ENCODE data around the gene ADK. TPM values are rescaled to one million over a fixed set of nuclear protein-coding genes. Genes with fewer than 3 reads are reported as not detected.

The ADK gene
- polyA plus RNA-seq, 1 donor (not counting 4 experiments of a cell fraction or from before 2014, with no cell fraction given) = 139 TPM

DNA sequence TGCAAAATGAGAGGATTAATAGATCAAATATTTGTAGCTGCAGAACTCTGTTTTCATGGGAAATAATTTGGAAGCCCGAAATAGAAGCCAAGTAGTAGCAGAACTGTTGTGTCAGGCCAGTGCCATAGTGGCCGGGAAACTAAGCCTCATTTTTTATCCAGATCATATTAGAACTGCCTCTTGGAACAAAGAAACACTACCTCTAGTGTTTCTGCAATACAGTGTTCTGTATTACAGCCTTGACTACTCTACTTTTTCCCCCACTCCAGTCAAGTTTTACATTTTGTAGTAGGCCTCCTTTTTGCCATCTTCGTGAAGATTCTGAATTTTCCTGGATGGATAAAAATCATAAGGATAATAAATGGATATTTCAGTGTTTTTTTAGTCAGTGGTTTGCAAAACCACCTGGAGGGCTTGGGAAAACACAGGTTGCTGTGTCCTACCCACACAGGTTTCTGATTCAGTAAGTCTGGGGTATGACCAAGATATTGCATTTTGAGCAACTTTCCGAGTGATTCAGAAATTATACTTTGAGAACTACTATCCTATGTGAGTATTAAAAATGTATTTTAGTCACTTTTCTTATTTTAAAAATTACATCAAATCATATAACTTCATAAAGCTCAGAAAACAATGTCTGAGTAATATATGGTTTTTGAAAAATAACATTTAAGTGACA is 349.1 kb downstream of the ADK start:
- Histone ChIP-seq H2AFZ (ENCODE audit: control insufficient read depth, low read length) (no peak overlapping the region), H3K9ac (ENCODE audit: control insufficient read depth, extremely low read depth, insufficient read depth, low read length) (no peak overlapping the region), H3K36me3 (ENCODE audit: control insufficient read depth in 2 of 2, extremely low read depth in 1 of 2, insufficient read depth in 2 of 2, low read length in 2 of 2) (no peaks in the 10 kb centered on the region), H3K4me3 (ENCODE audit: control insufficient read depth in 2 of 3, extremely low read depth in 1 of 3, insufficient read depth in 2 of 3, low read depth in 1 of 3, low read length in 3 of 3) (no peak overlapping the region), H3K27me3 (ENCODE audit: control insufficient read depth, extremely low read depth, insufficient read depth, low read length) (no peaks in the 10 kb centered on the region), H4K20me1 (ENCODE audit: control insufficient read depth, extremely low read depth, insufficient read depth, low read length) (no peaks in the 10 kb centered on the region), H3K9me1 (ENCODE audit: control insufficient read depth, extremely low read depth, insufficient read depth, low read length) (no peaks in the 10 kb centered on the region), H3K4me1 (ENCODE audit: control insufficient read depth, extremely low read depth, insufficient read depth, low read length) (peaks cover 19% of the 10 kb centered on the region), H3K4me2 (ENCODE audit: control insufficient read depth, extremely low read depth, insufficient read depth, low read depth, low read length) (no peak overlapping the region), H3K79me2 (ENCODE audit: control insufficient read depth, insufficient read depth, low read length) (peaks cover 3% of the 10 kb centered on the region), H3K9me3 (ENCODE audit: control insufficient read depth, low read depth, low read length) (no peaks in the 10 kb centered on the region), H3K27ac (ENCODE audit: control insufficient read depth, insufficient read depth, low read length) (no peak overlapping the region)
- no peak for FAIRE-seq
- TF ChIP-seq CTCF (optimal IDR thresholded peaks at IDR 0.05 in 1 of 3, IDR thresholded peaks at IDR 0.05 in 1 of 3, conservative IDR thresholded peaks at IDR 0.05 in 1 of 3; ENCODE audit: extremely low read depth in 1 of 3, insufficient read depth in 2 of 3, low read length in 3 of 3) = no peak
- TF ChIP-seq EZH2 (IDR thresholded peaks at IDR 0.05; ENCODE audit: low read length) = no peak
- no peak for DNase-seq (ENCODE audit: low read depth, low spot score)
- dilution Hi-C loops (cut with MboI; ENCODE audit: extremely low pct_ligation_motif_present, low sequenced_read_pairs) = no loop called here

DNA sequence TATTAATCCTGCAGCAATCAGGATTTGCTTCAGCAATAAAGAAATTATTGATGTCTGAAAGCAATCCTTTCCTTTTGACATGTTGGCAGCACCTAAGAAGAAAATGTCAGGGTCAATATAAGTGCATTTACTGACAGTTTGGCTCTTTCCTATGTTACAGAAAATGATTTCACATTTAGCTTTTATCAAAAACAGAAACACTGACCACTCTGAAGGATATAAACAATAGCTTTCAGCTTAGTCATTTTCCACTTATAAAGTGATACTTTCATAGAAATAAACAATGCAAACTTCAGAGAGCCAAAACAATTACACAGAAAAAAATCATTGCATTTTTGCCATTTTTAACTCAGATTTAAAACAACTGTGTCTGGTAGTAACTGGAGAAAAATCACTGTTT is 349.8 kb downstream of the ADK start:
- Histone ChIP-seq H3K9me1 (ENCODE audit: control insufficient read depth, extremely low read depth, insufficient read depth, low read length) (no peaks in the 10 kb centered on the region), H3K9me3 (ENCODE audit: control insufficient read depth, low read depth, low read length) (no peaks in the 10 kb centered on the region), H2AFZ (ENCODE audit: control insufficient read depth, low read length) (no peak overlapping the region), H3K36me3 (ENCODE audit: control insufficient read depth in 2 of 2, extremely low read depth in 1 of 2, insufficient read depth in 2 of 2, low read length in 2 of 2) (peaks cover 0 to 2% of the 10 kb centered on the region in 2 experiments), H4K20me1 (ENCODE audit: control insufficient read depth, extremely low read depth, insufficient read depth, low read length) (no peaks in the 10 kb centered on the region), H3K27ac (ENCODE audit: control insufficient read depth, insufficient read depth, low read length) (no peak overlapping the region), H3K9ac (ENCODE audit: control insufficient read depth, extremely low read depth, insufficient read depth, low read length) (no peak overlapping the region), H3K4me3 (ENCODE audit: control insufficient read depth in 2 of 3, extremely low read depth in 1 of 3, insufficient read depth in 2 of 3, low read depth in 1 of 3, low read length in 3 of 3) (no peak overlapping the region), H3K79me2 (ENCODE audit: control insufficient read depth, insufficient read depth, low read length) (peaks cover 1% of the 10 kb centered on the region), H3K4me1 (ENCODE audit: control insufficient read depth, extremely low read depth, insufficient read depth, low read length) (peaks cover 19% of the 10 kb centered on the region), H3K27me3 (ENCODE audit: control insufficient read depth, extremely low read depth, insufficient read depth, low read length) (no peaks in the 10 kb centered on the region), H3K4me2 (ENCODE audit: control insufficient read depth, extremely low read depth, insufficient read depth, low read depth, low read length) (no peak overlapping the region)
- FAIRE-seq (no peak), DNase-seq (ENCODE audit: low read depth, low spot score) (no peak)
- TF ChIP-seq CTCF (optimal IDR thresholded peaks at IDR 0.05 in 1 of 3, IDR thresholded peaks at IDR 0.05 in 1 of 3, conservative IDR thresholded peaks at IDR 0.05 in 1 of 3; ENCODE audit: extremely low read depth in 1 of 3, insufficient read depth in 2 of 3, low read length in 3 of 3) (no peak), EZH2 (IDR thresholded peaks at IDR 0.05; ENCODE audit: low read length) (no peak)
- dilution Hi-C loops (cut with MboI; ENCODE audit: extremely low pct_ligation_motif_present, low sequenced_read_pairs) = no loop called here
